Activated CD4-positive, alpha-beta T cell treated with anti-CD3 and anti-CD28 coated beads, Interleukin-2, amount 10 ng/mL, durations not matched to agents 7 days and 5 days (primary cell): ENCODE results near the gene TTN. TPM values are rescaled to one million over a fixed set of nuclear protein-coding genes. Genes with fewer than 3 reads are reported as not detected.
A peak's percentile ranks its signal among the peaks of the same experiment; 100 is the strongest.

Experiments
- CTCF ChIA-PET: fragments of 350-600 bp; sonication (Branson Sonifier 250); formaldehyde crosslinking; loops from one replicate; lab custom pipeline; 2021; ENCODE audit warnings: antibody characterized with exemption; lab: Charles Lee
- POLR2A ChIA-PET: fragments of 350-600 bp; sonication (Branson Sonifier 250); formaldehyde crosslinking; loops from one replicate; lab custom pipeline; 2021; ENCODE audit warnings: antibody characterized with exemption; lab: Charles Lee
- DNase-seq: peaks from one replicate; pipeline ENCODE4 v3.0.0-alpha.2; 2020
- H3K27ac Mint-ChIP-seq: one replicate; pipeline ENCODE4 v1.8.0; 2021; ENCODE audit warnings: mild to moderate bottlenecking, moderate library complexity, mixed read lengths
- H3K27me3 Mint-ChIP-seq: one replicate; pipeline ENCODE4 v1.8.0; 2021; ENCODE audit warnings: mixed read lengths
- H3K36me3 Mint-ChIP-seq: one replicate; pipeline ENCODE4 v1.8.0; 2021; ENCODE audit warnings: low read depth, mixed read lengths
- H3K4me1 Mint-ChIP-seq: one replicate; pipeline ENCODE4 v1.8.0; 2021; ENCODE audit warnings: mixed read lengths
- H3K4me3 Mint-ChIP-seq: one replicate; pipeline ENCODE4 v1.8.0; 2021; ENCODE audit warnings: mild to moderate bottlenecking, moderate library complexity, mixed read lengths
- H3K9me3 Mint-ChIP-seq: one replicate; pipeline ENCODE4 v1.8.0; 2021; ENCODE audit warnings: mixed read lengths
- total RNA-seq, 2 experiments: library from RNA; stranded (reverse); gene quantifications; one replicate each; pipeline ENCODE4 v1.2.3, GENCODE V29; 2021

Gene TTN
- total RNA-seq, 2 experiments from 2014 or later, result 11.6 to 12.3 TPM

DNA sequence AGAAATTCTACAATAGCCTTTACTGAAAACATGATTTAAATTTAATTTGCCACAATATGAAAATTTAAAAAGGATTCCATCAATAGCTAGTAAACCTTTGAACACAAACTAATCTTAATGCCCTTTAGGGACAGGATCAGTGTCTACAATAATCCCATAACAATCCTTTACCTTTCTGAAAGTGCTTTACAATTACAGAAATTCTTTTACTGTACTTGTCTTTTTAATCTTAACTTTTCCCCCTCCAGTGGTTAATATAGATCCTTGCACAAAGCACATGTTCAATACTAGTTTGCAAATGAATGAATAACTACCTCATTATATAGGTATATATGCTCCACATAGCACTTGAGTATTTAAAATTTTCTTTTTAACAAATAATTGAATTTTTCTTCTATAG is 204.3 kb downstream of the TTN start:
- peaks cover 35% of the 10 kb centered on the region for H3K36me3 Mint-ChIP-seq
- POLR2A ChIA-PET, result no interaction called here
- no peaks in the 10 kb centered on the region for H3K4me1 Mint-ChIP-seq
- H3K27ac Mint-ChIP-seq, result no peak overlapping the region
- DNase-seq, result no peak
- no peak overlapping the region for H3K4me3 Mint-ChIP-seq
- H3K27me3 Mint-ChIP-seq, result no peaks in the 10 kb centered on the region
- CTCF ChIA-PET, result no interaction called here
- no peaks in the 10 kb centered on the region for H3K9me3 Mint-ChIP-seq

DNA sequence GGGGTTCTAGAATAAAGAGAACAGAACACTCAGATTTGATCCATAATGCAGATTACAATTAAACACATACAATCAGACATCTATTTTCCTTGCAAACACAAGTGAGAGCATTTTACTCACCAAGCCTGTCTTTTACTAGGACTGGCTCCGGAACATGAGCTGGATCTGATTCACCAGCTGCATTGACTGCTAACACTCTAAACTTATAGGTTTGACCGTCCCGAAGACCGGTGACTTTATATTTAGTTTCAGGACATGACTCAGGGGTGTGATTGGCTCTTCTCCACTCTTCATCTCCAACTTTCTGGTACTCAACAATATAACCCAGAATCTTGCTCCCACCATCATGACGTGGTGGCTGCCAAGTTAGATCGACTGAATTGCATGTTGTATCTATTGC is 214.6 kb downstream of the TTN start:
- Mint-ChIP-seq H3K4me1 (no peaks in the 10 kb centered on the region), H3K9me3 (no peaks in the 10 kb centered on the region), H3K4me3 (no peak overlapping the region), H3K27ac (no peak overlapping the region), H3K36me3 (peaks cover 22% of the 10 kb centered on the region), H3K27me3 (no peaks in the 10 kb centered on the region)
- DNase-seq, result no peak
- CTCF ChIA-PET, result no interaction called here
- POLR2A ChIA-PET, result no interaction called here

DNA sequence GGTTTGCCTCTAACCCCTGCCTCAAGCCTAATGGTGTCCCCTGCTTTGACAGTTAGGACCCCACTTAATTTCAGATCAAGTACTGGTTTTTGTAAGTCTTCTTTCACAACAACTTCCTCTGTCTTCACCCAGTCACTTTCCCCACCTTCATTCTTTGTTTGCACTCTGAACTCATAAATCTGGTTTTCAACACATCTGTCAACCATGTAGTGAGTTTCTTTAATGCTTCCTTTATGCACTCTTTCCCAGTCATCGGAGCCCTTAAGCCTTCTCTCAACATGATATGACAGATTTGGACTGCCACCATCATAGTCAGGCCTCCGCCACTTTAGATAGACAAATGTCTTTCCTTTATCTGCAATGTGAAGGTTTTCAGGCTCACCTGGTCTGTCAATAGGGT is 217.9 kb downstream of the TTN start:
- H3K4me1 Mint-ChIP-seq, result no peaks in the 10 kb centered on the region
- ChIA-PET POLR2A (no interaction called here), CTCF (no interaction called here)
- H3K9me3 Mint-ChIP-seq, result no peaks in the 10 kb centered on the region
- H3K27ac Mint-ChIP-seq, result no peak overlapping the region
- no peak for DNase-seq
- H3K27me3 Mint-ChIP-seq, result no peaks in the 10 kb centered on the region
- H3K4me3 Mint-ChIP-seq, result no peak overlapping the region
- H3K36me3 Mint-ChIP-seq, result peaks cover 18% of the 10 kb centered on the region

DNA sequence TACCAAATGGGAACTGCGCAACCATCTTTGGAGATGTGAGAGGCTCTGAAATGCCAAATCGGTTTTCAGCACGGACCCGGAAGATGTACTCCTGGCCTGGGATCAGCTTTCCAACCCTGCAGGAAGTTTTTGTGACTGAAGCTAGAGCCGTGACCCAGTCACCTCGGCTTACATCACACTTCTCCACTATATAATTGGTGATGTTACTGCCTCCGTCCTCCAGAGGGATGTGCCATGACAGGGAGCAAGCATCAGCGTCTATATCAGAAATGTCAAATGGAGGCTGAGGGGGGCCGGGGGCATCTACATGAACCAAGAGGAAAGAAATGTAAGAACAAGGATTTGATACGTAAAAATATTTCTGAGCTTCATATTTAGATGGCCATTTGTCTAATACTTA is 222.6 kb downstream of the TTN start:
- Mint-ChIP-seq H3K36me3 (peaks cover 6% of the 10 kb centered on the region), H3K9me3 (no peaks in the 10 kb centered on the region), H3K4me1 (no peaks in the 10 kb centered on the region), H3K27me3 (no peaks in the 10 kb centered on the region), H3K27ac (no peak overlapping the region), H3K4me3 (no peak overlapping the region)
- POLR2A ChIA-PET, result no interaction called here
- no peak for DNase-seq
- CTCF ChIA-PET, result no interaction called here

DNA sequence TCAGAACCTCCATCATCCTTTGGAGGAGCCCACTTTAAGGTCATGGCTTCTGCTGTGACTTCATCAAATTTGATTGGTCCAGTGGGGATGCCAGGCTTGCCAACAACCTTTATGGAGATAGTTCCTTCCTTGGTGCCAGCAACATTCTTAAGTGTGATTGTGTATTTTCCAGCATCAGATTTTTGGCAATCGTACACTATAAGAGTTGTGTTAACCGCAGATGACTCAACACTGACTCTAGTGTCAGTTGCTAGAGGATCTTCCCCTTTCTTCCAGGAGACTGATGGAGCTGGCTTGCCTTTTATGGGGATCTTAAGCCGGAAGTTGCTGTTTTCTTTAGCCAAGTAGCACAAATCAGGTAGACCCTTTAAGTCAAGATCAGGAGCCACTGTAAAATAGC is 228.2 kb downstream of the TTN start:
- POLR2A ChIA-PET, result no interaction called here
- H3K27me3 Mint-ChIP-seq, result no peaks in the 10 kb centered on the region
- peaks cover 49% of the 10 kb centered on the region for H3K36me3 Mint-ChIP-seq

DNA sequence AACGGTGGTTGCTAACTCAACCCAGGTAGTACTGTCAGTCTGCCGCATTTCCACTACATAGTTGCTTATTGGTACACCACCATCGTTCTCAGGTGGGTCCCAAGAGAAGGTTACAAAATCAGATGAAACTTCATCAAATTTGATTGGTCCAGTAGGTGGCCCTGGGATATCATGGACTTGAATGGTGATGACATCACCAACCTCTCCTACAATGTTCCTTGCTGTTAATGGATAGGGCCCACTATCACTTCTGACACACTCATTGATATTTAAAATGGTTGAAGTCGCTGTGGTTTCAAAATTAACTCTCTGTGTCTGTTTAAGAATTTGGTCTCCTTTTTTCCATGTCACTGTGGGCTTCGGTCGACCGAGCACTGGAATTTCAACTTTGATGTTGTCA is 232.4 kb downstream of the TTN start:
- ChIA-PET POLR2A (no interaction called here), CTCF (no interaction called here)
- no peak for DNase-seq
- Mint-ChIP-seq H3K4me1 (no peaks in the 10 kb centered on the region), H3K27me3 (no peaks in the 10 kb centered on the region), H3K27ac (no peak overlapping the region), H3K9me3 (peaks cover 10% of the 10 kb centered on the region), H3K36me3 (peaks cover 76% of the 10 kb centered on the region), H3K4me3 (no peak overlapping the region)

More for the DNA sequence above, 228.2 kb downstream of the TTN start:
- H3K27ac Mint-ChIP-seq, result no peak overlapping the region
- peaks cover 1% of the 10 kb centered on the region for H3K9me3 Mint-ChIP-seq
- no peaks in the 10 kb centered on the region for H3K4me1 Mint-ChIP-seq
- no peak for DNase-seq
- no peak overlapping the region for H3K4me3 Mint-ChIP-seq
- CTCF ChIA-PET, result no interaction called here

DNA sequence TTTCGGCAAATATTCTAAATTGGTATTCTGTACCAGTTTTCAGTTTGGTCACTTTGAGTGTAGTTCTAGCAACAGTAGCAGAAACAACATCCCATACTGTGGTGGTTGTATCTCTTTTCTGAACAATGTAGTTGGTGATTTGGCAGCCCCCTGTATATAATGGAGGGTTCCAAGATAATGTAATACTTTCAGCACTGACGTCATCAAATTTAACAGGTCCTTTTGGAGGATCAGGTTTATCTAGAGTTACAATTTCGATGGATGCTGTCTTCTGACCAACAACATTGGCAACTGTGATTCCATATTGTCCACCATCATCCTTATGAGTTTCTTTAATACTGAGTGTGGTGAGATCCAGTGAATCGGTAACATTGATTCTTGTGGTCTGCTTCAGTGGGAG is 239.0 kb downstream of the TTN start:
- Mint-ChIP-seq H3K4me3 (no peak overlapping the region), H3K4me1 (no peaks in the 10 kb centered on the region), H3K36me3 (peaks cover 67% of the 10 kb centered on the region), H3K27ac (no peak overlapping the region), H3K27me3 (no peaks in the 10 kb centered on the region), H3K9me3 (peaks cover 41% of the 10 kb centered on the region)
- ChIA-PET CTCF (no interaction called here), POLR2A (no interaction called here)
- no peak for DNase-seq

DNA sequence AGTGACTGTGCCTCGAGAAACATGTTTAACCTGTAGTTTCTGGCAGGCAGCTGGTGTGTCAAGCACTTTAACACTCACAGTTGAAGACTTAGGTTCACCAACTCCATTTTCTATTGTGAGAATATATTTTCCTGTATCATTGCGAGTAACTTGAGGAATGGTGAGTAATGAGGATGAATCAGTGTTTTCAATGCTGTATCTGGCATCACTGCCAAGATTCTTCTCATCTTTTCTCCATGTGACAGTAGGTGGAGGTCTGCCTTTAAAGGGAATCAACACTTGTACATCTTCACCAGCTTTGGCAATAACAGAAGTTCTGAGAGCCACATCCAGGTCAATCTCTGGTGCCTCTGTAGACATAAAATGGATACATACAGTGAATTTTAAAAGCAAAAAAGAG is 254.2 kb downstream of the TTN start:
- Mint-ChIP-seq H3K4me3 (no peak overlapping the region), H3K36me3 (peaks cover 49% of the 10 kb centered on the region), H3K4me1 (peaks cover 17% of the 10 kb centered on the region), H3K27ac (no peak overlapping the region), H3K27me3 (no peaks in the 10 kb centered on the region), H3K9me3 (peaks cover 5% of the 10 kb centered on the region)
- no peak for DNase-seq
- ChIA-PET POLR2A (no interaction called here), CTCF (no interaction called here)

DNA sequence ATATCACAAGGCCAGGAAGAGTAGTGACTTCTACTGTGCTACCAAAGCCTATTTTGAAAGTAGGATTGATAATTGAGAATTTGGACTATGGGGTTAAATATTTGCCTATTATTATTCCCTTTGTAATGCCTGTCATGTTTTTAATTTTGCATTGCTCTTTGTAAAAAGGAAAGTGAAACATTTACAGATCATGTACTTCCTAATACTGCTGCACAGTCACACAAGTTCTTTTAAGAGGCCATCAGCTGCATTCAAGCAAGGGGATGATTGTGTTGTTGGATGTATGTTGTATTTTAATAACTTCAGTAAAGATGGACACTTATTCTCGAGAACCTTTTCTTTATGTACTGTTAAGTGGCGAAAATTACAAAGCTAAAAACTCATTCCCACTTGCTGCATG is 256.9 kb downstream of the TTN start:
- CTCF ChIA-PET, result no interaction called here
- no peak overlapping the region for H3K27ac Mint-ChIP-seq
- POLR2A ChIA-PET, result no interaction called here
- no peak overlapping the region for H3K4me3 Mint-ChIP-seq
- peaks cover 12% of the 10 kb centered on the region for H3K4me1 Mint-ChIP-seq
- H3K9me3 Mint-ChIP-seq, result peaks cover 5% of the 10 kb centered on the region
- H3K36me3 Mint-ChIP-seq, result peaks cover 56% of the 10 kb centered on the region
- no peak for DNase-seq
- H3K27me3 Mint-ChIP-seq, result no peaks in the 10 kb centered on the region

DNA sequence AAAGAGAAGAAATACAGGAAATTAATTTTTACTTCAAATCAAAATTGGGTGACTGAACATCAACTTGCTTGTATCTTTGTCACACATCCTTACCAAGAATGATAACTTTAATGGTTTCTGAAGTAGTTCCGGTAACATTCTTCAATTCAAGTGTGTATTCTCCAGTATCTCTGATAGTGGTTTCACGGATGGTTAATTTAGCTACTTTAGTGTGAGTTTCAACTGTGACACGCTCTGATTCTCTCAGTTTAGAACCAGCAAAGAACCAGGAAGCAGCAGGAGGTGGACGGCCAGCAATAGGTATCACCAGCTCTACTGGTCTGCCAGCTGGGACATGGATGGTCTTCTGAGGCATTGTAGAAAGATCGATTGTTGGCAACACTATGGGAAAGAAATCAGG is 264.7 kb downstream of the TTN start:
- DNase-seq, result no peak
- Mint-ChIP-seq H3K4me3 (no peak overlapping the region), H3K4me1 (peaks cover 3% of the 10 kb centered on the region), H3K27ac (no peak overlapping the region), H3K36me3 (peaks cover 55% of the 10 kb centered on the region), H3K9me3 (no peaks in the 10 kb centered on the region), H3K27me3 (no peaks in the 10 kb centered on the region)
- CTCF ChIA-PET, result interaction anchor here (0.5 kb wide), 1 partner anchor 34 kb away, joined by 3 read pairs; no protein-coding TSS in a partner anchor
- POLR2A ChIA-PET, result no interaction called here

DNA sequence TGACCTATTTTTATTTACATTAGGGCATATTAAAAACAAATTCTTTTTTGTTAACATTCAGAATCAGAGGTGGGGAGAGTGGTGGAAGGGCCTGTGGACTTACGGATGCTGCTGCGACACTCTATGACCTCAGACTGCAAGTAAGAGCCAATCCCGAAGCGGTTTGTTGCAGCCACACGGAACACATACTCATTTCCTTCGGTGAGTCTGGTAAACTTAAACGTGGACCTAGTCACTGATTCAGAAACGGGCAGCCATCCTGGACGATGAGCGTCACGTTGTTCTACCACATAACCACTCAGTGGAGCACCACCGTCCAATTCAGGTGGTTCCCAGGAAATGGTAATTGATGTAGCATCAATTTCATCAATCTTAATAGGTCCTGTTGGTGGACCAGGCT is 265.1 kb downstream of the TTN start:
- no peak overlapping the region for H3K27ac Mint-ChIP-seq
- POLR2A ChIA-PET, result no interaction called here
- no peaks in the 10 kb centered on the region for H3K9me3 Mint-ChIP-seq
- H3K4me1 Mint-ChIP-seq, result peaks cover 3% of the 10 kb centered on the region
- peaks cover 54% of the 10 kb centered on the region for H3K36me3 Mint-ChIP-seq
- no peak for DNase-seq
- CTCF ChIA-PET, result no interaction called here
- H3K27me3 Mint-ChIP-seq, result no peaks in the 10 kb centered on the region
- H3K4me3 Mint-ChIP-seq, result no peak overlapping the region

DNA sequence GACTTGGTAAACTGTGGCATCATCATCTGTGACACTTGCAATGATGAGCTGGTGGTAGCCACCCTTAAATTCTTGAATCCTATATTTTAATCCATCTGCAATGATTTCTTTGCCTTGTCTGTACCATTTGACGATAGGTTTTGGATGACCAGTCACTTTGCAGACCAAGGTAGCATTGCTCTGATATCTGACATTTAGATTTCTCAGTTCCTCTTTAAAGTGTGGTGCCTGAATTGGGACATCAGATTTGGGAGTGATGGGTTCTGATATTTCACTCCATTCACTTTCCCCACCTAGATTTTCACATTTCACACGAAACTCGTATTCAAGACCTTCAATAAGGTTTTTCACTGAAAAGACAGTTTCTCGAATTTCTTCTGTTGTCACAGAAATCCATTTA is 271.2 kb downstream of the TTN start:
- H3K27ac Mint-ChIP-seq, result no peak overlapping the region
- peaks cover 3% of the 10 kb centered on the region for H3K9me3 Mint-ChIP-seq
- no peak overlapping the region for H3K4me3 Mint-ChIP-seq
- DNase-seq, result no peak
- H3K36me3 Mint-ChIP-seq, result peaks cover 73% of the 10 kb centered on the region
- ChIA-PET CTCF (interaction anchor here (1.4 kb wide), 1 partner anchor 9 kb away, joined by 4 read pairs; no protein-coding TSS in a partner anchor), POLR2A (no interaction called here)
- peaks cover 11% of the 10 kb centered on the region for H3K4me1 Mint-ChIP-seq
- H3K27me3 Mint-ChIP-seq, result no peaks in the 10 kb centered on the region

DNA sequence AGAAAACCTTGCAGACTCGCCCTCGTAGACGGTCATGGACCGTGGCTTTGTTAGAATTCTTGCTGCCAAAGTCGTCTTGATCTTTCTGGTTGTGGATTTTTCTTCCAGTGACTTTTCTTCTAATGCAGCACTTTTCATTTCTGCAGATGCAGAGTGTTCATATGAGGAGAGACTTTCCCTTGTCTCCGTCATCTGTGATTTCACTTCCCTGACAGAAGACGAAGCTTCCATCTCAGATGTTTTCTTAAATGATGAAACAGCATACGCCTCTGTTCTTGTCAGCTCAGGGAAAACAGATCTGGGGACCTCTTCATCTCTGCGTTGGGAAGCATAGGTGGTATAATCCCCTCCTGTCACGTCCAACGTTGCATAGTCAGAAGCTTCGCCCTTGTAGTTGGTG is 276.1 kb downstream of the TTN start:
- CTCF ChIA-PET, result interaction anchor here (1.3 kb wide), 1 partner anchor 23 kb away, joined by 3 read pairs; no protein-coding TSS in a partner anchor
- Mint-ChIP-seq H3K36me3 (peaks cover 54% of the 10 kb centered on the region), H3K9me3 (peaks cover 3% of the 10 kb centered on the region), H3K4me3 (no peak overlapping the region), H3K27ac (no peak overlapping the region), H3K4me1 (peaks cover 37% of the 10 kb centered on the region), H3K27me3 (no peaks in the 10 kb centered on the region)
- no peak for DNase-seq
- POLR2A ChIA-PET, result no interaction called here

DNA sequence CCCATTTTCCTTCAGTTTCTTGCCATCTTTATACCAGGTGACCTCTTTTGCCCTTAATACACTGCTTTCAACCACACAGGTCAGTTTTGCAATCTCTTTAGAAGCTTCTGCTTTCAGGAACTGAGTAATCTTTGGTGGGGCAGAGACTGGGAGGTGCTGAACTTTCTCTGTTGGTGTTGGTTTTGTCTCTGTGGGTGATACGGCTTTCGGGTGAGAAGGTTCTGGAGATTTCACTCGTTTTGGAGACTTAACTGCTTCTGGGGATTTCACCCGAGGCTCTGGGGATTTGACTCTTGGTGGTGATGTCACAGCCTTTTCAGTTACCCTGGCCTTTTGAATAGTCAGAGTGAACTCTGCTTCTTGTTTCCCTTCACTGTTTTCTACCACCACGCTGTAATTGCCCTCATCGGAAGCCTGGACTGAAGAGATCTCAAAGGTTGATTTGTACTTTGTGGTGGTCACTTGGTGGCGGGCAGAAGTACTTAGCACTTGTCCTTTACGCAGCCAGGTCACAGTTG is 276.5 kb downstream of the TTN start:
- ChIA-PET POLR2A (no interaction called here), CTCF (interaction anchor here (1.1 to 1.3 kb wide), 2 partner anchors 11 to 22 kb away, joined by 3 read pairs; no protein-coding TSS in a partner anchor)
- Mint-ChIP-seq H3K27ac (peak overlapping the region; percentile 39), H3K27me3 (no peaks in the 10 kb centered on the region), H3K4me3 (no peak overlapping the region), H3K9me3 (peaks cover 3% of the 10 kb centered on the region), H3K36me3 (peaks cover 54% of the 10 kb centered on the region), H3K4me1 (peaks cover 42% of the 10 kb centered on the region)
- peak; percentile 13 for DNase-seq
